Lower leg skin (tissue), 3 donors: ENCODE data around the gene HMCN2.

Experiments
- POLR2A ChIP-seq, 2 donors: fragments of 450-650 bp; IDR thresholded peaks; one replicate each; pipeline ENCODE4 v1.6.1; 2016 to 2017; ENCODE audit warnings: antibody characterized with exemption in 2 of 2, mild to moderate bottlenecking in 1 of 2, moderate library complexity in 1 of 2
- TF ChIP-seq, protein P1 (sequence below), 3 donors: fragments of 450-650 bp; IDR thresholded peaks; one replicate each; pipeline ENCODE4 v1.5.1; 2016; ENCODE audit warnings: antibody characterized with exemption in 3 of 3, mild to moderate bottlenecking in 3 of 3, moderate library complexity in 2 of 3

DNA sequence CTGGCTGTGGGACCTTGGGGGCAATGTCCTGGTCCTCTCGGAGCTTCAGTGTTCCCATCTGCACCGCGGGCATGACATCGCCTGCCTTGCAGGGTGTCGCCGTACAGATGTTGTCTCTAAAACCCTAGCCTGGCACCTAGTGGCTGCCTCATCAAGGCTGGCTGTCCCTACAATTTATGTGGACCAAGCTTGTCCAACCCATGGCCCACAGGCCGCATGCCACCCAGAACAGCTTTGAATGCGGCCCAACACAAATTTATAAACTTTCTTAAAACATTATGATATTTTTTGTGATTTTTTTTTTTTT lies 160.9 kb downstream of the HMCN2 start:
- TF ChIP-seq, protein P1, sequence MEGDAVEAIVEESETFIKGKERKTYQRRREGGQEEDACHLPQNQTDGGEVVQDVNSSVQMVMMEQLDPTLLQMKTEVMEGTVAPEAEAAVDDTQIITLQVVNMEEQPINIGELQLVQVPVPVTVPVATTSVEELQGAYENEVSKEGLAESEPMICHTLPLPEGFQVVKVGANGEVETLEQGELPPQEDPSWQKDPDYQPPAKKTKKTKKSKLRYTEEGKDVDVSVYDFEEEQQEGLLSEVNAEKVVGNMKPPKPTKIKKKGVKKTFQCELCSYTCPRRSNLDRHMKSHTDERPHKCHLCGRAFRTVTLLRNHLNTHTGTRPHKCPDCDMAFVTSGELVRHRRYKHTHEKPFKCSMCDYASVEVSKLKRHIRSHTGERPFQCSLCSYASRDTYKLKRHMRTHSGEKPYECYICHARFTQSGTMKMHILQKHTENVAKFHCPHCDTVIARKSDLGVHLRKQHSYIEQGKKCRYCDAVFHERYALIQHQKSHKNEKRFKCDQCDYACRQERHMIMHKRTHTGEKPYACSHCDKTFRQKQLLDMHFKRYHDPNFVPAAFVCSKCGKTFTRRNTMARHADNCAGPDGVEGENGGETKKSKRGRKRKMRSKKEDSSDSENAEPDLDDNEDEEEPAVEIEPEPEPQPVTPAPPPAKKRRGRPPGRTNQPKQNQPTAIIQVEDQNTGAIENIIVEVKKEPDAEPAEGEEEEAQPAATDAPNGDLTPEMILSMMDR (IDR thresholded peaks at IDR 0.05), result no peak
- TF ChIP-seq POLR2A (IDR thresholded peaks at IDR 0.05), result no peak
